OCI-LY1 (cell line): Measurements from ENCODE around the gene DPP4.

Experiments used
- H2AFZ ChIP-seq: fragments of 200-600 bp; sonication (generic), shearing (Covaris generic); 2 replicates; pipeline ENCODE4 v1.6.0; 2014; ENCODE audit warnings: antibody characterized with exemption, mild to moderate bottlenecking, low read length
- H3F3A ChIP-seq: fragments of 200-600 bp; sonication (generic), shearing (Covaris generic); 2 replicates; pipeline ENCODE4 v1.6.0; 2014; ENCODE audit warnings: mild to moderate bottlenecking, antibody characterized with exemption, low read length, moderate library complexity; ENCODE audit not compliant: insufficient read depth
- H3K27ac ChIP-seq: fragments of 200-600 bp; sonication (generic); 2 replicates; pipeline ENCODE4 v1.5.1; 2014; ENCODE audit warnings: low read length, mixed run types, mild to moderate bottlenecking, low read depth; ENCODE audit not compliant: poor library complexity, severe bottlenecking
- H3K27me3 ChIP-seq: fragments of 200-600 bp; sonication (generic); 2 replicates; pipeline ENCODE4 v1.6.0; 2014; ENCODE audit warnings: antibody characterized with exemption, mild to moderate bottlenecking, low read length, moderate library complexity; ENCODE audit not compliant: insufficient read depth
- H3K36me3 ChIP-seq: fragments of 200-600 bp; sonication (generic); 2 replicates; pipeline ENCODE4 v1.6.1; 2014; ENCODE audit warnings: mild to moderate bottlenecking, antibody characterized with exemption, low read length, moderate library complexity, mixed read lengths; ENCODE audit not compliant: insufficient read depth
- H3K4me1 ChIP-seq: fragments of 200-600 bp; sonication (generic); 2 replicates; pipeline ENCODE4 v1.5.1; 2014; ENCODE audit warnings: mild to moderate bottlenecking, low read length, moderate library complexity; ENCODE audit not compliant: insufficient read depth, severe bottlenecking
- H3K4me2 ChIP-seq: fragments of 200-600 bp; sonication (generic), shearing (Covaris generic); 2 replicates; pipeline ENCODE4 v1.6.1; 2014; ENCODE audit warnings: low read length
- H3K4me3 ChIP-seq: fragments of 200-600 bp; sonication (generic); 2 replicates; pipeline ENCODE4 v1.5.1; 2014; ENCODE audit warnings: low read length, low read depth, mild to moderate bottlenecking, mixed read lengths; ENCODE audit not compliant: poor library complexity, severe bottlenecking
- H3K79me2 ChIP-seq: fragments of 200-600 bp; shearing (Covaris generic); 2 replicates; pipeline ENCODE4 v1.6.1; 2016; ENCODE audit warnings: mixed run types, low read length, mixed read lengths; ENCODE audit not compliant: insufficient read depth
- H3K9ac ChIP-seq: fragments of 200-600 bp; sonication (generic), shearing (Covaris generic); 2 replicates; pipeline ENCODE4 v1.6.1; 2014; ENCODE audit warnings: mild to moderate bottlenecking, low read length, mixed read lengths
- H3K9me2 ChIP-seq: fragments of 200-600 bp; sonication (generic), shearing (Covaris generic); 2 replicates; pipeline ENCODE4 v1.6.1; 2014; ENCODE audit warnings: low read depth, mild to moderate bottlenecking, low read length, mixed read lengths
- H3K9me3 ChIP-seq: fragments of 200-600 bp; shearing (Covaris generic); 2 replicates; pipeline ENCODE4 v1.6.1; 2014; ENCODE audit warnings: low read length, mixed read lengths
- H4K20me1 ChIP-seq: fragments of 200-600 bp; sonication (generic), shearing (Covaris generic); 2 replicates; pipeline ENCODE4 v1.6.0; 2016; ENCODE audit warnings: mild to moderate bottlenecking, low read length; ENCODE audit not compliant: insufficient read depth
- EZH2 ChIP-seq: fragments of 200-600 bp; sonication (generic), shearing (Covaris generic); IDR thresholded peaks from 2 replicates; pipeline ENCODE4 v1.8.0; 2017; ENCODE audit warnings: borderline replicate concordance, mixed run types, mild to moderate bottlenecking, antibody characterized with exemption, low read length, moderate library complexity, mixed read lengths
- TF ChIP-seq, protein P1 (sequence below): fragments of 200-600 bp; sonication (generic), shearing (Covaris generic); IDR thresholded peaks from 2 replicates; pipeline ENCODE4 v1.5.1; 2017; ENCODE audit warnings: mild to moderate bottlenecking, antibody characterized with exemption, low read length, moderate library complexity, mixed read lengths

DPP4 gene

DNA sequence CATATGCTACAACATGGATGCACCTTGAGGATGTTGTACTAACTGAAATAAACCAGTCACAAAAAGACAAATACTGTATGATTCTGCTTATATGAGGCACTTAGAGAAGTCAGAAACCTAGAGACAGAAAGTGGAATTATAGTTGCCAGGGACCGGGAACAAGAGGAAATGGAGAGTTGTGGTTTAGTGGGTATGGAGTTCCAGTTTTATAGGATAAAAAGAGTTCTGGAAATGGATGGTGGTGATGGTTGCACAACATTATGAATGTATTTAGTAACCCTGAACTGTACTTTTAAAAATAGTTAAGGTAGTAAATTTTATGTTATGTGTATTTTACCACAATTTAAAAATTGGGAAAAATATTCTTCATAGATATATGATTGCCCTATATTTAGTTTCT lies 97.7 kb downstream of the DPP4 start:
- H3F3A ChIP-seq, result no peaks in the 10 kb centered on the region
- no peaks in the 10 kb centered on the region for H3K36me3 ChIP-seq
- H3K4me2 ChIP-seq, result no peak overlapping the region
- H3K4me3 ChIP-seq, result no peak overlapping the region
- TF ChIP-seq, protein P1, sequence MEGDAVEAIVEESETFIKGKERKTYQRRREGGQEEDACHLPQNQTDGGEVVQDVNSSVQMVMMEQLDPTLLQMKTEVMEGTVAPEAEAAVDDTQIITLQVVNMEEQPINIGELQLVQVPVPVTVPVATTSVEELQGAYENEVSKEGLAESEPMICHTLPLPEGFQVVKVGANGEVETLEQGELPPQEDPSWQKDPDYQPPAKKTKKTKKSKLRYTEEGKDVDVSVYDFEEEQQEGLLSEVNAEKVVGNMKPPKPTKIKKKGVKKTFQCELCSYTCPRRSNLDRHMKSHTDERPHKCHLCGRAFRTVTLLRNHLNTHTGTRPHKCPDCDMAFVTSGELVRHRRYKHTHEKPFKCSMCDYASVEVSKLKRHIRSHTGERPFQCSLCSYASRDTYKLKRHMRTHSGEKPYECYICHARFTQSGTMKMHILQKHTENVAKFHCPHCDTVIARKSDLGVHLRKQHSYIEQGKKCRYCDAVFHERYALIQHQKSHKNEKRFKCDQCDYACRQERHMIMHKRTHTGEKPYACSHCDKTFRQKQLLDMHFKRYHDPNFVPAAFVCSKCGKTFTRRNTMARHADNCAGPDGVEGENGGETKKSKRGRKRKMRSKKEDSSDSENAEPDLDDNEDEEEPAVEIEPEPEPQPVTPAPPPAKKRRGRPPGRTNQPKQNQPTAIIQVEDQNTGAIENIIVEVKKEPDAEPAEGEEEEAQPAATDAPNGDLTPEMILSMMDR, result no peak
- TF ChIP-seq EZH2, result no peak
- H3K27ac ChIP-seq, result no peak overlapping the region
- no peaks in the 10 kb centered on the region for H4K20me1 ChIP-seq
- no peaks in the 10 kb centered on the region for H3K79me2 ChIP-seq
- no peaks in the 10 kb centered on the region for H3K9me2 ChIP-seq
- H3K9me3 ChIP-seq, result no peaks in the 10 kb centered on the region
- no peaks in the 10 kb centered on the region for H3K27me3 ChIP-seq
- no peaks in the 10 kb centered on the region for H3K4me1 ChIP-seq
- H2AFZ ChIP-seq, result no peak overlapping the region
- H3K9ac ChIP-seq, result no peak overlapping the region

DNA sequence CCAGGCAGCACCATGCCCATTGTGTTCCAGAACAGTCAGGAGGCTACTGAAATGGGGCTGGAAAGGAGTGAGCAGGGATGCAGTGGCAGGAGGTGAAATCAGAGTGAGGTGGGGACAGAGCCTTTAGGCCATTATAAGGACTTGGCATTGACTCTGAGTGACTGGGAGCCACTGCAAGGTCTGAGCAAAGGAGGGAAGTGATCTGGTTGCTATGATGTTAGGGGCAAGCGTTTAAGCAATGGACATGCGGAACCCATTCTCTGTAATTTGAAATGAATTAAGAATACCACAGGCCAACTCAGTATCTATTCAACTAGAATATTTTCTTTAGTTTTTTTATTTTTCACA lies 98.2 kb downstream of the DPP4 start:
- Histone ChIP-seq H3K27ac (no peak overlapping the region), H3K9me3 (no peaks in the 10 kb centered on the region), H3F3A (no peaks in the 10 kb centered on the region), H2AFZ (no peak overlapping the region), H3K4me1 (no peaks in the 10 kb centered on the region), H3K27me3 (no peaks in the 10 kb centered on the region), H4K20me1 (no peaks in the 10 kb centered on the region), H3K9ac (no peak overlapping the region), H3K9me2 (no peaks in the 10 kb centered on the region), H3K4me2 (no peak overlapping the region), H3K79me2 (no peaks in the 10 kb centered on the region), H3K36me3 (no peaks in the 10 kb centered on the region), H3K4me3 (no peak overlapping the region)
- TF ChIP-seq, protein P1, result no peak
- TF ChIP-seq EZH2, result no peak

DNA sequence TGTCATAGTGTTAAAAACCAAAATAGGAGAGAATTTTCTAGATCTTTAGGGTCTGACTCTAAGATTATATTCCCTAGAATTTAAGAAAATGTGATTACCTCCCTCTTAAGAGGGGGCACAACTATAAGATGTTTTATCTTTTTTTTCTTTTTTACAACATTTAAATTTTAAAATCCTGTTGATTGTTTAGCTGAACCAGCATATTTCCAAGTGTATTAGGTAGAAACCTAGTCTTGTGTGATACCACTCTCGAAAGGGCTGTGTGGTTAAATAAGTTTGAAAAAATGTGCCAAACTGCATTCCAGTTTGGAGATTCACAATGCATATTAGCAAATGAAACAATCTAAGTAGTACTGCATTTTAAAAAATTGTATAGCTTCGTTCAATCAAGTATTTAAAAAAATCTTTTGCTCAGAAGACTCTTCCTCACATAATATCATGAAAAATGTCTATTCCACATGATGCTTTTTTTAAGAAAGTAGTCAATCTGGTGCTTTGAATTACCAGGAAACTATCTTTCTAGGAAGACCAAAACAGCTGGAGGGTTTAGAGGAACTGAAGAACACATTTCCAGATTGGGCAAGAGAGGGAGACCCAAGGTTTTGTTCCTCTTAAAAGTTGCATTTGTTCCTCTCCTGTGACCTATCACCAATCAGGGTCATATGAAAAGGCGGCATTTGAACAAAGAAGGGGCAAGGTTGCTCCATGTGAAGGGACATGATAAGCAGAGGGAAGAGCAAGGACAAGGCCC lies 98.8 kb downstream of the DPP4 start:
- Histone ChIP-seq H3K9me2 (no peaks in the 10 kb centered on the region), H4K20me1 (no peaks in the 10 kb centered on the region), H3K27ac (no peak overlapping the region), H3K4me3 (no peak overlapping the region), H3K9me3 (no peaks in the 10 kb centered on the region), H3K4me1 (no peaks in the 10 kb centered on the region), H3F3A (no peaks in the 10 kb centered on the region), H3K9ac (no peak overlapping the region), H3K79me2 (no peaks in the 10 kb centered on the region), H3K36me3 (no peaks in the 10 kb centered on the region), H3K4me2 (no peak overlapping the region), H3K27me3 (no peaks in the 10 kb centered on the region), H2AFZ (no peak overlapping the region)
- TF ChIP-seq, protein P1, result no peak
- no peak for TF ChIP-seq EZH2
